PC-3 (cell line): Measurements from ENCODE around the gene MYH7.

Source experiments
- CTCF ChIP-seq: fragments of 300-600 bp; sonication (generic); conservative IDR thresholded peaks from 2 replicates; pipeline ENCODE4 v1.5.1; 2017; ENCODE audit warnings: antibody characterized with exemption, low read depth, mild to moderate bottlenecking, low read length
- EZH2phosphoT487 ChIP-seq: fragments of 300-600 bp; sonication (generic); IDR thresholded peaks from 2 replicates; pipeline ENCODE4 v1.6.1; 2018; ENCODE audit warnings: mild to moderate bottlenecking, antibody characterized with exemption, low read length, borderline replicate concordance

GRCh38 chr14:23407516-23408306 lies 27.7 kb downstream of the MYH7 start, which contains the start of gene MYH6:
- TF ChIP-seq CTCF (no peak), EZH2phosphoT487 (no peak)
